SIG-M5 (cell line): ENCODE results near the gene HEPN1.

Experiments
- DNase-seq: peaks from one replicate; lab custom pipeline; 2025; lab: John Stamatoyannopoulos, UW

Gene HEPN1

GRCh38 chr11:124884869-124885479 lies 34.1 kb upstream of the HEPN1 start:
- no peak for DNase-seq

GRCh38 chr11:124886476-124886875 lies 32.6 kb upstream of the HEPN1 start:
- DNase-seq: no peak

GRCh38 chr11:124886978-124887666 lies 31.9 kb upstream of the HEPN1 start:
- DNase-seq: no peak

DNA sequence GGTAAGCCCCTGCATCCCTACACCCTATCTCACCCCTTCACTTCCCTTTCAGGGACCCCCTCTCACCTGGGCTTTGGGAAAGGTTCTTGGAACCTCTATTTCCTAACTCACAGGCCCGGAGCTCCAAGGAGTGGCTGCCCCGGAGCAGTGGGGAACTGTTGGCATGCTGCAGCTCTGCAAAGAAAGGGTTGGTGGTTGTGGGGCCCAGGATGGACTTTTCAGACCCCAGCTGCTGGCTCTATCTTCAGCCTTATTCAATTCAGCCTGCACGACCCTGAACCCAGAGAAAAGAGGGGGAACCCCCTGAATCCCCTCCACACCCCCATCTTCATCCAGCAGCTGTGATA lies 31.4 kb upstream of the HEPN1 start:
- no peak for DNase-seq

- no peak for DNase-seq
These were observed 29.6 kb upstream of the HEPN1 start for GRCh38 chr11:124889191-124890091.

GRCh38 chr11:124890151-124890550 lies 28.9 kb upstream of the HEPN1 start:
- no peak for DNase-seq

GRCh38 chr11:124890683-124891372 lies 28.2 kb upstream of the HEPN1 start:
- DNase-seq: no peak

DNA sequence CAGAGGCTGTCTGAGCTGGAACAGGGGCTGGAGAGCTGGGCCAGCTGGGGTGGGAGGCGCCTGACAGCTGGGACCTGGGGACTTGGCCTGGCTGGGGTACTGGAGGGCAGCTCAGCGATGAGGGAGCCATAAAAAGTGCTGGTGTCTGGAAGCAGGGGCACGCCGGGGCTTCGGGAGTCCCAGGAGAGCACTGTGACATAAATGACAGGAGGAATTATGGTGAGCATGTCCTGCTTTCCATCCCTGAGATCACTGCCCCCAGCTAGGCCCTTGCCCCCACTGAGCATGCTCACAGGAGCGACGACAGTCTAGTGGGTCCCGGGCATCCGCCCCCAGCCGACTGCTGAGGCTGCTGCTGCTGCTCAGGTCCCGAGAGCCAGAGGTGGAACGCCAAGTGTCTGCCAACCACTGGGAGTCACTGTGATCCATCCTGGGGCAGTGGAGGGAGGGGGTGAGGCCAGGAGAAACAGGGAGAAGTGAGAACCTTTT lies 27.6 kb upstream of the HEPN1 start:
- no peak for DNase-seq

GRCh38 chr11:124892146-124892545 lies 26.9 kb upstream of the HEPN1 start:
- no peak for DNase-seq

DNA sequence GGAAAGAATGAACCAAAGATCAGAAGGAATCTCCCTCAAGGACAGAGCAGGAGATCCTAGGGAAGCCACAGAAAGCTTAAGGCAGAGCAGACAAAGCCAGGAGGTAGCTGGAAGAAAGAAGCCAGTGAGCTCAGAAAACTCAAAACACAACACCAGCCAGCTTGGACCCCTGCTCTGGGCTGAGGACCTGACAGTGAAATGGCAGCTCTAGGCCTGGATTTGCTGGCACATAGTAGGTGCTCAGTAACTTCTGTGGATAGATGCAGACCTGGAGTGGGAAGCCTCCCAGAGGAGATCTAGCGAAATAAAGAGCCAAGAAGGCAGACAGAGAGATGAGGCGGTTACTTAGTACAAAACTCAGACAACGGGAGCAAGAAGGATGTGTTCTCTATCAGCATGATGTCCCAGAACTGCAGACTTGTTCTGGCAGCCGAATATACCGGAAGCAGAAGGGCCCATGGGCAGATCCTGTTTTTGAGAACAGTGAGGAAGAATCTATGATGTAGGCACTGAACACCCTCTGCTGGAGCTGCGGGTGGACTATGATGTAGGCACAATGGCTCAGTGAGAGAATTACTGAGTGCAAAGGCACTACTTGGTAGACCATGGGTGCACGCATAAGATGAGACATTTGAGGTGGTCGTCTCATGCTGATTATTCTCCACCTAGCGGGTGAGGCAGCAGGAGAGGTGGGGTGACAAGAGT lies 26.1 kb upstream of the HEPN1 start:
- DNase-seq: no peak

DNA sequence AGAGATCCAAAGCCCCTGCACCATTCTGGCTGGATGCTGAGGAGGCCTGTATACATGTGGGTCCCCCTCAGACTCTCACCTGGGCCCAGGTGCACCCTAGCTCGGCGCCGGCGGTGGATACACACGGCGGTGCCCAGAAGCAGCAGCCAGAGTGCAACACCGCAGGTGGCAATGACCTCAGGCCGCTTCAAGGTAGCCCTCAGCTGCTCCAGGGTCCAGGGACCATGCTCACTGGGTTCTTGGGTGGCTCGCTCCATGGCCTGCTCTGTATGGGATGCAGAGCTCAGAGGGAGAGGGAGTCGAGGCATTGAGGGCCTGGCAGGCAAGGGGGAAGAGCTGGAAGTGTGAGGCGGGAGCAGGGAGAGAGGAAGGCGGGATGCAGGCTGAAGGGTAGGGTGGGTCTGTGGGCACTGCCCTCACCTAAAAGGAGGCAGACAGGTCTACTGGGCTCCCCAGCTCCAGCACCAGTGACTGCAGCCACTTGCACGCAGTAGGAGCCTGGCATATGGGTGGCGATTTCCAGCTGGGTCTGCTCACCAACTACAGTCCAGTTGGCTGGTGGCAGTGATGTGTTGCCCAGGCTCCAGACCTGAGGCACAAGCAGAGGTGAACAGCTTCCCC lies 25.2 kb upstream of the HEPN1 start:
- DNase-seq: no peak

DNA sequence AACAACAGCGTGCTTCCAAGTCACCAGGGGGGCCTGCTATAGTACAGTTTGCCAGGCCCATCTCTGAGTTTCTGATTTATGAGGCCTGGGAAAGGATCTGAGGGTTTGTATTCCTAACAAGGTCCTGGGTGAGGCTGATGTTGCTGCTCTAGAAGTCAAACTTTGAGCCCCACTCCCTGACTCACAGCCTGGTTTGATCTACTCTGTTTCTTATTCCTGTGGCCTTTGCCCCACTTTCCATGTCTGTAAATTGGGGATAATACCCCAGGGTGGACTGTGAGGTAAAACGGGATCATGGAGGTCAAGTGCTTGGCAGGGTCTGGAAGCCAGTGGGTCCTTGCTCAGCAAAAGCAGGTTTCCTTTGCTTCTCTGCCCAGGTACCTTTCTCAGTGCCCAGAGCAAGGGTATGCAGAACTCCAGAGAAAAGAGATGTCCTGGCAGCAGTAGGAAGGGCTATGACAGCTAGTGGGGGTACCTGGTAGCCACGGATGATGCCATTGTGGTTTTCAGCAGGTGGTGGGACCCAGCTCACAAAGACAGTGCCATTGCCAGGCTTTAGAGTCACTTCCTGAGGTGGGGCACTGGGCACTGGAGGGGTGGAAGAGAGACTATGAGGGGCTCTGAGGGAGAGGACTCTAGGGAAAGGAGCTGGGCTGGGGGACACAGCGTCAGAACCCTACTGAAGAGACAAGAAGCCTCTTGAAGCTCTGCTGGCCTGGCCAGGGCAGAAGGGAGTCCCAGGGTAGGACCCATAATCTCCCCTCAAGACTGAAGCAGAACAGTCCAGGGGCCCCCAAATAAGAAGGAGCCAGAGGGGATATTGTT lies 24.2 kb upstream of the HEPN1 start:
- no peak for DNase-seq

DNA sequence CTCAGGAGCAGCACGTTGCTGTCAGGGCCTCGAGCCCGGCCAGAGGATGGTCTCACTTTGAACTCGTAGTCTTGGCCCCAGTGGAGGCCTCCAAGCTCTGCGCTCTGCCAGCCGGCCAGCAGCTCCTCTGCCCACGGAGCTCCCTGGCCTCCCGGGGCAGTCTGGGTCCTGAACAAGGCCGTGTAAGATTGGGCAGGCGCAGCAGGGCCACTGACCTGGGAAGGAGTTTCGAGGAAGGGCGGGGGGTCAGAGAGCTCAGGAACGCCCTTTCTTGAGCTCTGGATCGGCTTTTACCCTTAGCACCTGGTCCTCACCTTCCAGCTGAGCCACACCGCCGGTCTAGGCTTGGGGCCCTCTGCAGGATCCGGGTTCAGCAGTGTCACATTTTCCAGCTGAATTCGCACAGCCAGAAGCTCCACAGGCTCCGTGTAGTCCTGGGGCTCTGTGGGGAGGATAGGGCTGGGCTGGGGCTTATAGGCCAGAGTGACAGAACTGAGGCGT lies 23.5 kb upstream of the HEPN1 start:
- no peak for DNase-seq

GRCh38 chr11:124896071-124896750 lies 22.8 kb upstream of the HEPN1 start:
- DNase-seq: no peak

DNA sequence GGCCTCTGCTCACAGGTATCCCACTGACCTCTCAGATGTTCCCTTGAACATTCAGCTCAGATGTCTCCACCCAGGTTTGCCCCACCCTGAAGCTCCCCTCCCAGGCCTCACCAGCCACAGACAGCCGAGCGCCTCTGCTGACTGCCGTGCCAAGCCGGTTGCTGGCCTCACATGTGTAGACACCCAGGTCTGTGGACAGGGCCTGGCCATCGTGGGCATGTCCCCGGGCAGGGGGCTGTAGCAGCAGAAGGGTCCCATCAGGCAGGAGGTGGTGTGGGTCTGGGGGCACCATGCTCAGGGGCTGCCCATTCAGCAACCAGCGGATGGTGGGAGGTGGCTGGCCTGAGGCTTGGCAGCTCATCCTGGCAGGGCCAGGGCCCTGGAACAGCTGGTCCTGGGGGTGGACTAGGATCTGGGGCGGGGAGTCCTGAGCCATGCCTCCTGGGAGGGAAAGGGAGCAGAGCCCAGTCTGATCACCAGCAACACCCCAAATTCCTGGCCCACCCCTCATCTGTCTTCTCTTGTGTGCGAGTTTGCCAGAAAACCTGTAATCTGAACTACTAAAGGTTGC lies 22.1 kb upstream of the HEPN1 start:
- DNase-seq: no peak

- no peak for DNase-seq
These were observed 21.3 kb upstream of the HEPN1 start, which contains the start of gene ROBO4 for GRCh38 chr11:124897674-124898262. ROBO4 (minus strand) TSS chr11:124897865; CDS start chr11:124897795, 70 bp downstream.

- no peak for DNase-seq
These were observed 20.8 kb upstream of the HEPN1 start for GRCh38 chr11:124898263-124898680.

GRCh38 chr11:124898711-124899110 lies 20.3 kb upstream of the HEPN1 start:
- no peak for DNase-seq
